Mesothelial cell of epicardium (in vitro differentiated cells): Measurements from ENCODE around the gene GNG8. TPM values are rescaled to one million over a fixed set of nuclear protein-coding genes. Genes with fewer than 3 reads are reported as not detected.
A peak's percentile ranks its signal among the peaks of the same experiment; 100 is the strongest.

Source experiments
- DNase-seq, 2 experiments: peaks; one replicate each; pipeline ENCODE4 v3.0.0; 2021; ENCODE audit warnings: low spot score in 2 of 2; ENCODE audit not compliant: unreplicated experiment in 2 of 2
- H3K27ac Mint-ChIP-seq: 2 replicates; pipeline ENCODE4 v1.8.0; 2021; ENCODE audit warnings: mixed read lengths
- H3K27me3 Mint-ChIP-seq: 2 replicates; pipeline ENCODE4 v1.8.0; 2021; ENCODE audit warnings: low read depth, mixed read lengths
- H3K36me3 Mint-ChIP-seq: 2 replicates; pipeline ENCODE4 v1.8.0; 2021; ENCODE audit warnings: mixed read lengths
- H3K4me1 Mint-ChIP-seq: 2 replicates; pipeline ENCODE4 v1.8.0; 2021; ENCODE audit warnings: mixed read lengths
- H3K4me3 Mint-ChIP-seq: 2 replicates; pipeline ENCODE4 v1.8.0; 2021; ENCODE audit warnings: mild to moderate bottlenecking, moderate library complexity, mixed read lengths
- H3K9me3 Mint-ChIP-seq: 2 replicates; pipeline ENCODE4 v1.8.0; 2021; ENCODE audit warnings: mixed read lengths
- CTCF ChIP-seq: fragments of 200-600 bp; sonication (generic); IDR thresholded peaks from one replicate; pipeline ENCODE4 v1.5.0; 2021; ENCODE audit warnings: antibody characterized with exemption; ENCODE audit not compliant: unreplicated experiment
- total RNA-seq: library from RNA; stranded (reverse); gene quantifications from 3 replicates; pipeline ENCODE4 v1.2.1, GENCODE V29; 2021

The GNG8 gene
- total RNA-seq, 1 donor from 2014 or later: 13.7 TPM

GRCh38 chr19:46609511-46610412 lies 26.2 kb downstream of the GNG8 start:
- Mint-ChIP-seq H3K4me1 (peaks cover 6% of the 10 kb centered on the region), H3K9me3 (no peaks in the 10 kb centered on the region), H3K27me3 (no peaks in the 10 kb centered on the region), H3K36me3 (peaks cover 11% of the 10 kb centered on the region), H3K4me3 (no peak overlapping the region), H3K27ac (peak overlapping the region; percentile 26)
- no peak for TF ChIP-seq CTCF
- no peak for DNase-seq

DNA sequence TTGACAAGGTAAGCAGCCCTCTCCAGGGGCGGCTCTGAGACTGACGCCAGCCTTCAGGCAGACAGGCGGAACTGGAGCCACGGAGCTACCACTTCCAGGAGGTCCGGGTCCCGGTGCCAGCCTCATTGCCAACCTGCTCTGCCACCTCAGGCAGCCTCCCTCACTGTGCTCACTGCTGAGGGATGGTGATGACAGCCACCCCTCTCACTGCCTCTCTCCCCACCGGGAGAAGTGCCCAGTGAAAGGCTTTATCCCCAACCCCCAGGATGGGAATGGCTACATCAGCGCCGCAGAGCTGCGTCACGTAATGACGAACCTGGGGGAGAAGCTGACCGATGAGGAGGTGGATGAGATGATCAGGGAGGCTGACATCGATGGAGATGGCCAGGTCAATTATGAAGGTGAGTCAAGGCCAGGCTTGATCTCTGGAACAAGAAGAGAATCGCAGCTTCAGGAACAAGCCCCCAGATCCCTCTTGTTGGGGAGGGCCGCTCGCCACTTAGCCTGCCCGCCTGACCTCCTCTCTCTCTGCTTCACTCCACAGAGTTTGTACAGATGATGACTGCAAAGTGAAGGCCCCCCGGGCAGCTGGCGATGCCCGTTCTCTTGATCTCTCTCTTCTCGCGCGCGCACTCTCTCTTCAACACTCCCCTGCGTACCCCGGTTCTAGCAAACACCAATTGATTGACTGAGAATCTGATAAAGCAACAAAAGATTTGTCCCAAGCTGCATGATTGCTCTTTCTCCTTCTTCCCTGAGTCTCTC lies 27.2 kb downstream of the GNG8 start:
- TF ChIP-seq CTCF: no peak
- Mint-ChIP-seq H3K4me3 (no peak overlapping the region), H3K27ac (no peak overlapping the region), H3K27me3 (no peaks in the 10 kb centered on the region), H3K36me3 (peaks cover 11% of the 10 kb centered on the region), H3K9me3 (no peaks in the 10 kb centered on the region), H3K4me1 (peaks cover 3% of the 10 kb centered on the region)
- DNase-seq: no peak

DNA sequence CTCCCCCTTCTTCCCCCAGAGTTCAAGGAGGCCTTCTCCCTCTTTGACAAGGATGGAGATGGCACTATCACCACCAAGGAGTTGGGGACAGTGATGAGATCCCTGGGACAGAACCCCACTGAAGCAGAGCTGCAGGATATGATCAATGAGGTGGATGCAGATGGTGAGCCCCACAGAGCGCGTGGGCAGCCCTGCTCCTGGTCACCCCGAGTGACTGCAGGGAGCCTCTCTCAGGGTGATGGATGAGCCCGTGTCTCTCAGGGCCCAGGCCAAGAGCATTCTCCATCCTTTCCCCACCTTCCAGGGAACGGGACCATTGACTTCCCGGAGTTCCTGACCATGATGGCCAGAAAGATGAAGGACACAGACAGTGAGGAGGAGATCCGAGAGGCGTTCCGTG lies 27.8 kb downstream of the GNG8 start:
- H3K9me3 Mint-ChIP-seq: no peaks in the 10 kb centered on the region

DNA sequence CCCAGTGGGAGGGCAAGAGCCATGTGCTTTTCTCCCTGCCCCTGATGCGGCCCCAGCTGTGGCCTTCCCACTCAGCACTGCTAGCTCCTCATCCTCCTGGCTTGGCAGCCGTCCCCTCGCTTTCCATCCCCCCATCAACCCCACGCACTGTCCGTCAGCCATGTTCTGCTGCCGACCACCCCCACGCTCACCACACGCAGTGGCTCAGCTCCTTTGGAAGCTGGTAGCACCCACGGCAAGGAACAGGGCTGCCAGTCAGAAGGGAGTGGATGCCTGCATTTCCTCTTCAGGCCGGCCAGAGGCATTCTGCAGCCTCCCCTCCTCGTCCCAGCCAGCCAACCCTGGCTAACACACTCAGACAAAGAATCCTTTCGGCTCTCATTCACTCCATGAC lies 28.6 kb downstream of the GNG8 start:
- peaks cover 11% of the 10 kb centered on the region for H3K36me3 Mint-ChIP-seq
- TF ChIP-seq CTCF: no peak
- no peak overlapping the region for H3K27ac Mint-ChIP-seq
- peak in 1 of 2 experiments; percentile 16 for DNase-seq
- peaks cover 16% of the 10 kb centered on the region for H3K4me1 Mint-ChIP-seq
- no peaks in the 10 kb centered on the region for H3K9me3 Mint-ChIP-seq
- no peak overlapping the region for H3K4me3 Mint-ChIP-seq
- no peaks in the 10 kb centered on the region for H3K27me3 Mint-ChIP-seq

More for the DNA sequence above, 27.8 kb downstream of the GNG8 start:
- no peak for TF ChIP-seq CTCF
- no peak overlapping the region for H3K4me3 Mint-ChIP-seq
- H3K36me3 Mint-ChIP-seq: peaks cover 11% of the 10 kb centered on the region
- peaks cover 8% of the 10 kb centered on the region for H3K4me1 Mint-ChIP-seq
- DNase-seq: no peak
- H3K27me3 Mint-ChIP-seq: no peaks in the 10 kb centered on the region
- no peak overlapping the region for H3K27ac Mint-ChIP-seq

DNA sequence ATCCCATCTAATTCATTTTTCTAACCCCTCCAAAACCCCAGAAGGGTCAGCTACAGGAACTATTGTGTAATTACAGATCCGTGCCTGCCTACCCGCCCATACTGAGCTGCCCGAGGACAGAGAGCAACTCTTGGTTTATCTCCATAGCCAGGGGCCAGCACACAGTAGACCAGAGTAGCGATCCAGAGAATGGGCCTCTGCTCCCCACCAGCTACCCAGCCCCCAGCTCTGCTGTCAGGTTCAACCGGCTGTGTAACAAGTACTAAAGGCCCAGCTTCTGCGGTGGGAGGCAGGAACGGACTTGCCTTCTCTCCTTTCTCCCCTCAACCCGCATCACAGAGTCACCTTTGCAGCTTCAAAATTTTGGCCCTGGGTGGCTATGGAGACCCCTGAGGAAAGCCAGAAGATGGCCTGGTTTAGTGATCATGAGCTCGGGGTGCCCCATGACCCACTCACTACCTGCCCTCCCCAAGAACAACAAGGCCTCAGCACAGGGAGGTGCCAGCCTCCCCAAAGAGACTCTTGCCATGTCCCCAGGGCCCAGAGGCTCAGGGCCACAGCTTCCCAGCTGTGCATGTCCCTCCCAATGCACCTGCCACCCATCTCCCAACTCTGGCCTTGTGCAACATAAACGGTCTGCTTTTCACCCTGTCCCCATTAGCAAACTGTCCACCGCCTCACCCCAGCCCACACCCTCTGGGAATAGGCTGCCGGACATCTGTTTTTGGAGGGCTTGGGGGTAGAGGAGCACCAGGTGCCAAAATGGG lies 29.1 kb downstream of the GNG8 start:
- Mint-ChIP-seq H3K27me3 (no peaks in the 10 kb centered on the region), H3K27ac (no peak overlapping the region), H3K4me3 (no peak overlapping the region), H3K4me1 (peaks cover 21% of the 10 kb centered on the region), H3K36me3 (peaks cover 11% of the 10 kb centered on the region), H3K9me3 (no peaks in the 10 kb centered on the region)
- no peak for TF ChIP-seq CTCF
- no peak for DNase-seq
